HCT116 (cell line): ENCODE data around the gene TMEM53. TPM values are rescaled to one million over a fixed set of nuclear protein-coding genes. Genes with fewer than 3 reads are reported as not detected.

ENCODE experiments used
- ATAC-seq: fragments of 200-7000 bp; cut with Tn5 transposase; 2 replicates; pipeline ENCODE4 v1.9.1; 2020; ENCODE audit warnings: mild to moderate bottlenecking, moderate library complexity
- BruUV-seq: library from RNA; stranded (reverse); fragments of 400-500 nt; replicated peaks from 2 replicates; lab custom pipeline; 2021; lab: Mats Ljungman, UMichigan
- CTCF ChIA-PET: fragments of 300-600 bp; sonication (Branson Sonifier 250); formaldehyde crosslinking; loops from one replicate; lab custom pipeline; 2021; ENCODE audit warnings: antibody characterized with exemption; lab: Charles Lee
- POLR2A ChIA-PET: fragments of 300-600, 350-600 bp; sonication (Branson Sonifier 250); formaldehyde crosslinking; loops from one replicate; lab custom pipeline; 2021; ENCODE audit warnings: antibody characterized with exemption; lab: Charles Lee
- RAD21 ChIA-PET, 2 experiments: fragments of 300-600 bp; sonication (Branson Sonifier 250); formaldehyde crosslinking; loops; one replicate each; lab custom pipeline; 2023; ENCODE audit warnings: low total read pairs in 2 of 2; ENCODE audit not compliant: uncharacterized antibody in 2 of 2, unreplicated experiment in 2 of 2, low non-redundant PET in 1 of 2; lab: Charles Lee
- DNase-seq: peaks from one replicate; pipeline ENCODE4 v3.0.0-alpha.2; 2010; ENCODE audit warnings: low read depth, low spot score
- H2AFZ ChIP-seq: fragments of 200-600 bp; shearing (Covaris generic), sonication (generic); 2 replicates; pipeline ENCODE4 v1.6.1; 2017; ENCODE audit warnings: low read depth, mixed run types, mixed read lengths, antibody characterized with exemption, low read length; ENCODE audit not compliant: poor library complexity, severe bottlenecking
- H3K27ac ChIP-seq: 2 replicates; pipeline ENCODE4 v1.5.1; 2012; ENCODE audit warnings: low read depth, low read length
- H3K27me3 ChIP-seq: fragments of 200-600 bp; sonication (generic); 2 replicates; pipeline ENCODE4 v1.6.1; 2016; ENCODE audit warnings: mixed run types, low read length, mixed read lengths; ENCODE audit not compliant: insufficient read depth
- H3K36me3 ChIP-seq, 2 experiments: fragments of 200-500 bp in 1 of 2; fragments of 200-600 bp in 1 of 2; sonication (Bioruptor generic) in 1 of 2; sonication (generic) in 1 of 2; 2 replicates each; pipeline versions ENCODE4 v1.5.1 to v1.6.1; 2014 to 2016; ENCODE audit warnings: low read length in 2 of 2, inconsistent platforms in 1 of 2, mixed read lengths in 1 of 2, mixed run types in 1 of 2; ENCODE audit not compliant: insufficient read depth in 2 of 2, control insufficient read depth in 1 of 2
- H3K4me1 ChIP-seq, 2 experiments: fragments of 200-600 bp in 1 of 2; sonication (generic) in 1 of 2; 2 replicates each; pipeline versions ENCODE4 v1.5.1 to v1.6.1; 2012 to 2017; ENCODE audit warnings: low read length in 2 of 2, inconsistent platforms in 1 of 2, mild to moderate bottlenecking in 1 of 2, mixed read lengths in 1 of 2, mixed run types in 1 of 2, moderate library complexity in 1 of 2; ENCODE audit not compliant: insufficient read depth in 2 of 2, control insufficient read depth in 1 of 2
- H3K4me2 ChIP-seq: fragments of 200-600 bp; sonication (generic); 2 replicates; pipeline ENCODE4 v1.6.1; 2017; ENCODE audit warnings: mixed run types, low read length, mixed read lengths
- H3K4me3 ChIP-seq, 2 experiments: fragments of 200-600 bp in 1 of 2; sonication (generic) in 1 of 2; replicated peaks in 1 of 2; 2 replicates each; pipeline ENCODE4 v1.5.1; 2011 to 2016; ENCODE audit warnings: low read length in 2 of 2, control low read depth in 1 of 2, low read depth in 1 of 2, mild to moderate bottlenecking in 1 of 2, mixed read lengths in 1 of 2, mixed run types in 1 of 2
- H3K79me2 ChIP-seq: fragments of 200-600 bp; sonication (generic); 2 replicates; pipeline ENCODE4 v1.6.1; 2017; ENCODE audit warnings: mild to moderate bottlenecking, mixed run types, low read length, moderate library complexity, mixed read lengths; ENCODE audit not compliant: insufficient read depth
- H3K9ac ChIP-seq: fragments of 200-600 bp; sonication (generic); 2 replicates; pipeline ENCODE4 v1.6.1; 2016; ENCODE audit warnings: low read length, mixed read lengths
- H3K9me2 ChIP-seq: fragments of 200-600 bp; sonication (generic), shearing (Covaris generic); 2 replicates; pipeline ENCODE4 v1.6.1; 2017; ENCODE audit warnings: mixed run types, mild to moderate bottlenecking, moderate library complexity; ENCODE audit not compliant: insufficient read depth
- H3K9me3 ChIP-seq, 2 experiments: fragments of 200-500 bp in 1 of 2; fragments of 200-600 bp in 1 of 2; sonication (Bioruptor generic) in 1 of 2; sonication (generic) in 1 of 2; 2 replicates each; pipeline ENCODE4 v1.6.1; 2014 to 2017; ENCODE audit warnings: low read length in 2 of 2, mixed read lengths in 2 of 2, inconsistent platforms in 1 of 2, low read depth in 1 of 2, mild to moderate bottlenecking in 1 of 2, mixed run types in 1 of 2, moderate library complexity in 1 of 2; ENCODE audit not compliant: control insufficient read depth in 1 of 2, insufficient read depth in 1 of 2
- H4K20me1 ChIP-seq: fragments of 200-600 bp; sonication (generic), shearing (Covaris generic); 2 replicates; pipeline ENCODE4 v1.6.1; 2017; ENCODE audit warnings: mixed run types, mild to moderate bottlenecking, moderate library complexity; ENCODE audit not compliant: insufficient read depth
- CTCF ChIP-seq, 3 experiments: fragments of 200-600 bp in 1 of 3; sonication (generic) in 1 of 3; IDR thresholded peaks in 2 of 3; conservative IDR thresholded peaks in 1 of 3; 2 replicates each; pipeline ENCODE4 v1.5.1; 2012 to 2017; ENCODE audit warnings: low read depth in 2 of 3, low read length in 2 of 3, antibody characterized with exemption in 1 of 3, borderline replicate concordance in 1 of 3, control low read depth in 1 of 3, mild to moderate bottlenecking in 1 of 3, mixed read lengths in 1 of 3, mixed run types in 1 of 3, moderate library complexity in 1 of 3; ENCODE audit not compliant: insufficient read depth in 1 of 3
- EGR1 ChIP-seq: IDR thresholded peaks from 2 replicates; pipeline ENCODE4 v1.6.1; 2012; ENCODE audit warnings: low read depth
- FOSL1 ChIP-seq: IDR thresholded peaks from 2 replicates; pipeline ENCODE4 v1.6.1; 2012; ENCODE audit warnings: low read depth
- POLR2AphosphoS5 ChIP-seq: IDR thresholded peaks from 2 replicates; pipeline ENCODE4 v1.6.1; 2011; ENCODE audit warnings: mild to moderate bottlenecking, low read depth, low read length, moderate library complexity
- RAD21 ChIP-seq: IDR thresholded peaks from 2 replicates; pipeline ENCODE4 v1.6.1; 2012; ENCODE audit warnings: low read depth, mild to moderate bottlenecking
- SRF ChIP-seq: IDR thresholded peaks from 2 replicates; pipeline ENCODE4 v1.6.1; 2012; ENCODE audit warnings: low read depth
- TCF7L2 ChIP-seq: IDR thresholded peaks from 2 replicates; pipeline ENCODE4 v1.7.0; 2011; ENCODE audit warnings: borderline replicate concordance, inconsistent platforms; ENCODE audit not compliant: insufficient read depth, insufficient read length; ENCODE audit errors: extremely low read depth
- ZFX ChIP-seq: fragments of 450-650 bp; IDR thresholded peaks from 2 replicates; pipeline ENCODE4 v1.6.1; 2017
- intact Hi-C: fragments of 100-400 bp; cut with micrococcal nuclease; formaldehyde crosslinking; loops from 2 replicates; pipeline ENCODE4 v1.10.0; 2022
- total RNA-seq: library from RNA; stranded (reverse); gene quantifications from one replicate; pipeline ENCODE4 v1.2.1, GENCODE V29; 2021; ENCODE audit not compliant: unreplicated experiment

Gene TMEM53
- total RNA-seq, 1 experiment from 2014 or later: 10.8 TPM

- ChIA-PET CTCF (interaction anchor here (2.6 kb wide), 1 partner anchor 15 kb away, joined by 8 read pairs; no protein-coding TSS in a partner anchor), POLR2A (no interaction called here), RAD21 (no interaction called here)
- peaks cover 2 to 6% of the 10 kb centered on the region in 2 experiments; a peak in 3 of 4 replicates for H3K4me1 ChIP-seq
- no peaks in the 10 kb centered on the region for H3K9me3 ChIP-seq
- TF ChIP-seq EGR1: no peak
- no peaks in the 10 kb centered on the region for H3K9me2 ChIP-seq
- no peak overlapping the region for H3K9ac ChIP-seq
- no peak overlapping the region for H3K4me3 ChIP-seq
- H3K79me2 ChIP-seq: peaks cover 28% of the 10 kb centered on the region
- ATAC-seq: no peak
- no TSS peak for BruUV-seq
- no peak overlapping the region for H2AFZ ChIP-seq
- H3K27me3 ChIP-seq: no peaks in the 10 kb centered on the region
- H3K27ac ChIP-seq: no peak overlapping the region
- peaks cover 19 to 73% of the 10 kb centered on the region in 2 experiments; a peak in 3 of 4 replicates for H3K36me3 ChIP-seq
- H4K20me1 ChIP-seq: no peaks in the 10 kb centered on the region
- no peak for DNase-seq
- intact Hi-C loops: no loop called here
- no peak overlapping the region for H3K4me2 ChIP-seq
These were observed 36.4 kb downstream of the TMEM53 start for GRCh38 chr1:44637702-44638411.

- no peaks in the 10 kb centered on the region for H3K9me3 ChIP-seq
- CTCF ChIA-PET: interaction anchor here (2.6 kb wide), 1 partner anchor 15 kb away, joined by 8 read pairs; no protein-coding TSS in a partner anchor
- H3K9me2 ChIP-seq: no peaks in the 10 kb centered on the region
- no peaks in the 10 kb centered on the region for H4K20me1 ChIP-seq
- ATAC-seq (no peak), DNase-seq (no peak)
- RAD21 ChIA-PET: no interaction called here
- H3K27me3 ChIP-seq: no peaks in the 10 kb centered on the region
- H3K9ac ChIP-seq: no peak overlapping the region
- H3K27ac ChIP-seq: no peak overlapping the region
- BruUV-seq: no TSS peak
- intact Hi-C loops: no loop called here
- H3K36me3 ChIP-seq: peaks cover 19 to 70% of the 10 kb centered on the region in 2 experiments; a peak in 3 of 4 replicates
- POLR2A ChIA-PET: no interaction called here
- H3K4me1 ChIP-seq: peaks cover 5 to 10% of the 10 kb centered on the region in 2 experiments; a peak in 3 of 4 replicates
- no peak overlapping the region for H2AFZ ChIP-seq
- H3K4me2 ChIP-seq: no peak overlapping the region
- peaks cover 33% of the 10 kb centered on the region for H3K79me2 ChIP-seq
- no peak for TF ChIP-seq RAD21
- no peak for TF ChIP-seq ZFX
- no peak for TF ChIP-seq SRF
- no peak for TF ChIP-seq POLR2AphosphoS5
- TF ChIP-seq FOSL1: no peak
- no peak for TF ChIP-seq CTCF (IDR thresholded peaks at IDR 0.05 in 2 of 3, conservative IDR thresholded peaks at IDR 0.05 in 1 of 3; ENCODE audit: borderline replicate concordance in 1 of 3, insufficient read depth in 1 of 3, low read depth in 2 of 3, low read length in 2 of 3)
- no peak for TF ChIP-seq TCF7L2
- no peak overlapping the region for H3K4me3 ChIP-seq
These were observed 37.3 kb downstream of the TMEM53 start for GRCh38 chr1:44636688-44637598.
